GM13977 (cell line): ENCODE measurements around the gene ELOF1.
"Not testable (repeated sequence)": the region's sequence is repeated elsewhere in the genome, so short reads cannot be mapped to it uniquely, and the experiment has no call there.

Source experiments
- DNase-seq: peaks from one replicate; pipeline ENCODE4 v3.0.0; 2012; ENCODE audit warnings: low spot score
- CTCF ChIP-seq: IDR thresholded peaks from 2 replicates; pipeline ENCODE4 v1.5.1; 2012; ENCODE audit warnings: mild to moderate bottlenecking, control low read depth; ENCODE audit not compliant: insufficient read depth; ENCODE audit errors: extremely low read depth, missing control alignments
- in situ Hi-C: fragments of 300-500 bp; cut with MboI; formaldehyde crosslinking; loops from one replicate; pipeline ENCODE4 v1.12.0; 2022; ENCODE audit warnings: low sequenced_read_pairs, low pct_unique_long_range_greater_than_20kb, mixed read lengths, inconsistent platforms; ENCODE audit not compliant: unreplicated experiment

The ELOF1 gene

DNA sequence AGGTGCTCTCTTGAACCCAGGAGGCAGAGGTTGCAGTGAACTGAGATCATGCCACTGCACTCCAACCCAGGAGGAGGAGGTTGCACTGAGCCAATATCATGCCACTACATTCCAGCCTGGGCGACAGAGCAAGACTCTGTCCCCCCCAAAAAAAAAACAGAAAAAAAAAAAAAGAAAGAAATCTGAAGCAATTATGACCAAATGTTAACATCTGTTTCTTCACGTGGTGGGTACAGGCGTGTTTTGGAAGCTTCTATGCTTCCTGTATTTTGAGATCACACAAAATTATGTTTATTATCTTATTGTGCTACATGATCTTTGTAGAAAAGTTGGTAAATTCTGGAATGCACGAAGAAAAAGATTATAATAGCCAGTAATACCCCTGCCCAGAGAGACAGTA lies 21.1 kb upstream of the ELOF1 start:
- no peak for TF ChIP-seq CTCF
- no peak for DNase-seq
- in situ Hi-C loops, result no loop called here

GRCh38 chr19:11578258-11579142 lies 19.5 kb upstream of the ELOF1 start:
- DNase-seq, result peak; percentile 71
- in situ Hi-C loops, result no loop called here
- TF ChIP-seq CTCF, result no peak

DNA sequence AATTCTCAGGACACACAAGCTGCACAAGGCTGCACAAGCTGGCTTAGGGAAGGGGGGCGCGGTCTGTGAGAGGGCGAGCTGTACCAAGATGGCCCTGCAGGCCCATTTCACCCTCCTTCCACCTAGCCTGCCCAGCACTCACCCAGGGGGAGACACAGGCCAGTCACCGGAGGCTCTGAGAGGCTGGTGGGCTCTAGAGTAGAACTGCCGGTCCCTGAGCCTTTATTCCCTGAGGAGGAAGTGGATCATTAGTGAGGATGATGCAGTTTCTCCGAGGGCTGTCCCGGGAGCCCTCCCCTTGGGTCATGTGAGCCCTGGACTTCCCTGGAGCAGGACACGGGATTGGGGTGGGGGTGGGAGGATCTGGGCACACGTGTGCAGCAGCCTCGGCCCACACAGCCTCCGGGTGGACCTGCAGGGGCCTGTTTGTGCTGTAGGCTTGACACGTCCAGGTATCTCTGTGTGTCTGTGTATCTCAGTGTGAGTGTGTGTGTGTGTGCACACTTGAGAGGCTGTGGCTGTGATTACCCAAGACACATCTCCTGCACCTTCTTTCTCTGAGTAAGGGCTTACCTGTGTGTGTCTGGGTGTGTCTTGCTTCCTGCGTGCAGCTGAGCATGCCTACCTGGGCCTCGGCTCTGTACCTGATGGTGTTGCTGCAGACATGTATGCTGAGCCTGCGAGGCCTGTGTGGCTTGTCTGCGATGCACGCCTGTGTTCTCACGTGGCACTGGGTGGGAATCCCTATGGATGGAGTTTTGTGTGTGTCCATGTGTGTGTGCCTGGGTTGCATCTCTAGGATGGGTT lies 18.6 kb upstream of the ELOF1 start, which contains the start of gene ACP5:
Gene ACP5 (minus strand): TSS at position 195 of the 807 bp plus-strand sequence. CDS start 328 bp downstream, outside the sequence.
- in situ Hi-C loops, result no loop called here
- DNase-seq, result no peak
- TF ChIP-seq CTCF, result no peak

GRCh38 chr19:11576227-11576626 lies 17.2 kb upstream of the ELOF1 start:
- no peak for DNase-seq
- in situ Hi-C loops, result no loop called here
- no peak for TF ChIP-seq CTCF

DNA sequence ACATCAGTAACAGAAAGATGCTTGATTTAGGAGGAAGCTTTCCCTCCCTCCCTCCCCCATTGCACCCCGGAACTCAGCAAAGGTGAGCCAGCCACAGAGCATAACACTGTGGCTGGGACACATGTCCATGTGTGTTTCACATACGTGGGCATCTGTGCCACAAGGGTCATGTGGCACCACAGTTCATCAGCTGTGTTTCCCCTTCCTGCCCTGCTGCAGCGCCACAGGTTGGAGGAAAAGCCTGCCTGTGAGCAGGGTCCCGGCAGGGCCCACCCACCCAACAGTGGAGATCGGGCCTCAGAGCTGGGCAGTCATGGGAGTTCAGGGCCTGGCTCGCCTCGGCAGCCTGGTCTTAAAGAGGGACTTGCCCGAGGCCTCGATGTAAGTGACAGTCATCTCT lies 15.7 kb upstream of the ELOF1 start:
- in situ Hi-C loops, result no loop called here
- no peak for TF ChIP-seq CTCF

GRCh38 chr19:11573763-11574162 lies 14.7 kb upstream of the ELOF1 start:
- in situ Hi-C loops, DNase-seq: not testable (repeated sequence)

More for the DNA sequence above, 15.7 kb upstream of the ELOF1 start:
- no peak for DNase-seq

GRCh38 chr19:11573354-11573753 lies 14.3 kb upstream of the ELOF1 start:
- in situ Hi-C loops, DNase-seq: not testable (repeated sequence)
